B cell (primary cell): Measurements from ENCODE around the gene DMXL1. TPM values are rescaled to one million over a fixed set of nuclear protein-coding genes. Genes with fewer than 3 reads are reported as not detected.
"Not testable (repeated sequence)": the region's sequence is repeated elsewhere in the genome, so short reads cannot be mapped to it uniquely, and the experiment has no call there.

Experiments used
- ATAC-seq: fragments of 200-7000 bp; cut with Tn5 transposase; one replicate; pipeline ENCODE4 v1.10.0; 2021; ENCODE audit warnings: low read depth, mild to moderate bottlenecking, moderate number of reproducible peaks, moderate library complexity
- CTCF ChIA-PET: fragments of 350-600 bp; sonication (Branson Sonifier 250); formaldehyde crosslinking; loops from one replicate; lab custom pipeline; 2021; ENCODE audit warnings: antibody characterized with exemption, inconsistent platforms; lab: Charles Lee
- POLR2A ChIA-PET: fragments of 350-600 bp; sonication (Branson Sonifier 250); formaldehyde crosslinking; loops from one replicate; lab custom pipeline; 2021; ENCODE audit warnings: antibody characterized with exemption; lab: Charles Lee
- DNase-seq: peaks from one replicate; pipeline ENCODE4 v3.0.0; 2013
- H2AFZ ChIP-seq: 2 replicates; pipeline ENCODE4 v1.6.1; 2012; ENCODE audit warnings: mild to moderate bottlenecking, low read depth, low read length; ENCODE audit not compliant: insufficient read depth, poor library complexity, severe bottlenecking
- H3K27ac ChIP-seq, 2 donors: 1 replicate in 1 of 2; 2 replicates in 1 of 2; pipeline ENCODE4 v1.5.1; 2012 to 2013; ENCODE audit warnings: low read length in 2 of 2, mild to moderate bottlenecking in 2 of 2, moderate library complexity in 1 of 2
- H3K27me3 ChIP-seq, 4 experiments: fragments of 200-600 bp in 1 of 4; sonication (generic) in 1 of 4; replicated peaks in 1 of 4; 1 replicate in 2 of 4; 2 replicates in 2 of 4; pipeline versions ENCODE4 v1.6.1 to v1.7.0; 2013 to 2016; ENCODE audit warnings: low read length in 3 of 4, mild to moderate bottlenecking in 2 of 4, mixed read lengths in 1 of 4, moderate library complexity in 1 of 4; ENCODE audit not compliant: insufficient read depth in 4 of 4, control insufficient read depth in 3 of 4; ENCODE audit errors: control extremely low read depth in 1 of 4
- H3K36me3 ChIP-seq, 2 experiments: replicated peaks in 1 of 2; 1 replicate in 1 of 2; 2 replicates in 1 of 2; pipeline versions ENCODE4 v1.6.1 to v1.7.1; 2013; ENCODE audit warnings: low read length in 1 of 2; ENCODE audit not compliant: insufficient read depth in 2 of 2, control insufficient read depth in 1 of 2; ENCODE audit errors: control extremely low read depth in 1 of 2, extremely low read depth in 1 of 2
- H3K4me1 ChIP-seq, 2 donors: fragments of 200-600 bp in 1 of 2; sonication (generic) in 1 of 2; 1 replicate in 1 of 2; 2 replicates in 1 of 2; pipeline versions ENCODE4 v1.5.1 to v1.6.1; 2013 to 2017; ENCODE audit warnings: low read length in 2 of 2; ENCODE audit not compliant: control insufficient read depth in 2 of 2, insufficient read depth in 2 of 2
- H3K4me2 ChIP-seq: replicated peaks from 2 replicates; pipeline ENCODE3; 2012; ENCODE audit warnings: mild to moderate bottlenecking, low read depth, low read length; ENCODE audit not compliant: poor library complexity, severe bottlenecking
- H3K4me3 ChIP-seq, 5 experiments: fragments of 200-600 bp in 1 of 5; sonication (generic) in 1 of 5; 1 replicate in 3 of 5; 2 replicates in 2 of 5; pipeline versions ENCODE4 v1.5.1 to v1.7.0; 2011 to 2016; ENCODE audit warnings: low read length in 4 of 5, mild to moderate bottlenecking in 4 of 5, low read depth in 2 of 5, control low read depth in 1 of 5, moderate library complexity in 1 of 5; ENCODE audit not compliant: insufficient read depth in 1 of 5; ENCODE audit errors: control extremely low read depth in 1 of 5, extremely low read depth in 1 of 5
- H3K79me2 ChIP-seq: fragments of 200-600 bp; sonication (generic); one replicate; pipeline ENCODE4 v1.6.0; 2016; ENCODE audit warnings: low read length; ENCODE audit not compliant: control insufficient read depth, insufficient read depth
- H3K9ac ChIP-seq: fragments of 200-600 bp; sonication (generic); 2 replicates; pipeline ENCODE4 v1.6.1; 2017; ENCODE audit warnings: mild to moderate bottlenecking, low read length, moderate library complexity
- H3K9me3 ChIP-seq, 3 donors: one replicate each; pipeline versions ENCODE4 v1.6.1 to v1.7.1; 2013; ENCODE audit warnings: low read length in 2 of 3; ENCODE audit not compliant: control insufficient read depth in 2 of 3, insufficient read depth in 1 of 3; ENCODE audit errors: control extremely low read depth in 1 of 3
- H4K20me1 ChIP-seq: 2 replicates; pipeline ENCODE4 v1.6.0; 2012; ENCODE audit warnings: mild to moderate bottlenecking, low read length; ENCODE audit not compliant: insufficient read depth, control insufficient read depth, poor library complexity, severe bottlenecking
- H3K27ac Mint-ChIP-seq: one replicate; pipeline ENCODE4 v1.8.0; 2021; ENCODE audit warnings: mixed read lengths
- H3K27me3 Mint-ChIP-seq: one replicate; pipeline ENCODE4 v1.8.0; 2021; ENCODE audit warnings: mixed read lengths
- H3K4me1 Mint-ChIP-seq: one replicate; pipeline ENCODE4 v1.8.0; 2021; ENCODE audit warnings: mixed read lengths
- H3K4me3 Mint-ChIP-seq: one replicate; pipeline ENCODE4 v1.8.0; 2021; ENCODE audit warnings: mixed read lengths
- H3K9me3 Mint-ChIP-seq: one replicate; pipeline ENCODE4 v1.8.0; 2022; ENCODE audit warnings: mixed read lengths; ENCODE audit not compliant: insufficient read depth
- CTCF ChIP-seq: fragments of 200-600 bp; IDR thresholded peaks from one replicate; pipeline ENCODE4 v1.8.0; 2022; ENCODE audit warnings: antibody characterized with exemption, mild to moderate bottlenecking
- EZH2 ChIP-seq: IDR thresholded peaks from 2 replicates; pipeline ENCODE4 v1.6.1; 2012; ENCODE audit warnings: borderline replicate concordance, low read depth, mild to moderate bottlenecking, moderate library complexity, low read length; ENCODE audit not compliant: insufficient read depth, poor library complexity, severe bottlenecking
- WGBS: methylation state at CpG from one replicate; pipeline ENCODE4 v1.1.5; 2013; ENCODE audit warnings: missing lambda C conversion rate; ENCODE audit not compliant: insufficient coverage; 5-methylcytosine and 5-hydroxymethylcytosine counted together
- intact Hi-C: fragments of 100-400 bp; cut with micrococcal nuclease; formaldehyde crosslinking; loops from one replicate; pipeline ENCODE4 v1.10.0; 2022
- polyA plus RNA-seq: library from polyadenylated mRNA; depleted of rRNA; stranded (reverse); fragments of >200 nt; gene quantifications from 2 replicates; pipeline ENCODE4 v1.2.3, GENCODE V29; 2012
- total RNA-seq, 2 donors: library from RNA; stranded (reverse); fragments of 120-200 nt in 1 of 2; gene quantifications; 1 replicate in 1 of 2; 2 replicates in 1 of 2; pipeline versions ENCODE4 v1.2.3 to v1.2.4, GENCODE V29; 2013 to 2022

DMXL1 gene
- total and polyA plus RNA-seq, 2 donors (not counting 1 experiment from before 2014, with no cell fraction given): 37.9 to 129 TPM

- no peaks in the 10 kb centered on the region for H3K9me3 Mint-ChIP-seq
- Histone ChIP-seq H3K4me1 (peaks cover 3 to 18% of the 10 kb centered on the region in 2 donors), H3K4me3 (no peak overlapping the region), H3K4me2 (no peak overlapping the region), H3K36me3 (peaks cover 5 to 31% of the 10 kb centered on the region in 2 experiments), H2AFZ (no peak overlapping the region), H3K27ac (no peak overlapping the region), H3K79me2 (peaks cover 15% of the 10 kb centered on the region), H3K27me3 (no peaks in the 10 kb centered on the region), H3K9me3 (no peaks in the 10 kb centered on the region), H3K9ac (no peak overlapping the region), H4K20me1 (no peaks in the 10 kb centered on the region)
- WGBS: no CpG with 5 or more reads among the region's 1 CpG
- TF ChIP-seq CTCF (no peak), EZH2 (no peak)
- ChIA-PET POLR2A (interaction anchor here (1.5 kb wide), 1 partner anchor 8 kb away, joined by 3 read pairs; no protein-coding TSS in a partner anchor), CTCF (interaction anchor here (1.0 to 1.8 kb wide), 7 partner anchors 40 to 254 kb away, joined by 3 to 7 read pairs (median 4); partner anchors contain the start of gene DTWD2)
- ATAC-seq: no peak
- peaks cover 19% of the 10 kb centered on the region for H3K4me1 Mint-ChIP-seq
- peak overlapping the region; percentile 22 for H3K27ac Mint-ChIP-seq
- no peak overlapping the region for H3K4me3 Mint-ChIP-seq
- intact Hi-C loops: loop anchor here (5.0 to 10.0 kb wide), 3 partner anchors 108 to 193 kb away; partner anchors contain the start of genes DMXL1 and DTWD2
- H3K27me3 Mint-ChIP-seq: no peaks in the 10 kb centered on the region
- DNase-seq: no peak
Observed at GRCh38 chr5:119179857-119180641, 109.2 kb downstream of the DMXL1 start.

- WGBS: 60% methylated on average over 1 of the region's 2 CpGs
- H3K9ac ChIP-seq, H3K4me2 ChIP-seq, CTCF ChIA-PET, H3K4me3 ChIP-seq, H2AFZ ChIP-seq, POLR2A ChIA-PET, H4K20me1 ChIP-seq, H3K4me3 Mint-ChIP-seq, H3K27me3 ChIP-seq, H3K9me3 ChIP-seq, H3K27me3 Mint-ChIP-seq, H3K27ac Mint-ChIP-seq, DNase-seq, H3K27ac ChIP-seq, ATAC-seq, H3K9me3 Mint-ChIP-seq: not testable (repeated sequence)
- H3K4me1 Mint-ChIP-seq: peaks cover 27% of the 10 kb centered on the region
- H3K4me1 ChIP-seq: peaks cover 12 to 15% of the 10 kb centered on the region in 2 donors
- peaks cover 10% of the 10 kb centered on the region for H3K79me2 ChIP-seq
- H3K36me3 ChIP-seq: peaks cover 4 to 25% of the 10 kb centered on the region in 2 experiments
- intact Hi-C loops: loop anchor here (10.0 kb wide), 1 partner anchor 161 kb away; no protein-coding TSS in a partner anchor
Observed at GRCh38 chr5:119185512-119185911, 114.6 kb downstream of the DMXL1 start.
